ENCODE data around the gene RIOK2. TPM values are rescaled to one million over a fixed set of nuclear protein-coding genes. Genes with fewer than 3 reads are reported as not detected.

The RIOK2 gene
- 17.8 to 22.5 TPM (median 20.9 TPM) in 5 replicates for total RNA-seq (2022; extraction: Qiagen RNA extraction)

DNA sequence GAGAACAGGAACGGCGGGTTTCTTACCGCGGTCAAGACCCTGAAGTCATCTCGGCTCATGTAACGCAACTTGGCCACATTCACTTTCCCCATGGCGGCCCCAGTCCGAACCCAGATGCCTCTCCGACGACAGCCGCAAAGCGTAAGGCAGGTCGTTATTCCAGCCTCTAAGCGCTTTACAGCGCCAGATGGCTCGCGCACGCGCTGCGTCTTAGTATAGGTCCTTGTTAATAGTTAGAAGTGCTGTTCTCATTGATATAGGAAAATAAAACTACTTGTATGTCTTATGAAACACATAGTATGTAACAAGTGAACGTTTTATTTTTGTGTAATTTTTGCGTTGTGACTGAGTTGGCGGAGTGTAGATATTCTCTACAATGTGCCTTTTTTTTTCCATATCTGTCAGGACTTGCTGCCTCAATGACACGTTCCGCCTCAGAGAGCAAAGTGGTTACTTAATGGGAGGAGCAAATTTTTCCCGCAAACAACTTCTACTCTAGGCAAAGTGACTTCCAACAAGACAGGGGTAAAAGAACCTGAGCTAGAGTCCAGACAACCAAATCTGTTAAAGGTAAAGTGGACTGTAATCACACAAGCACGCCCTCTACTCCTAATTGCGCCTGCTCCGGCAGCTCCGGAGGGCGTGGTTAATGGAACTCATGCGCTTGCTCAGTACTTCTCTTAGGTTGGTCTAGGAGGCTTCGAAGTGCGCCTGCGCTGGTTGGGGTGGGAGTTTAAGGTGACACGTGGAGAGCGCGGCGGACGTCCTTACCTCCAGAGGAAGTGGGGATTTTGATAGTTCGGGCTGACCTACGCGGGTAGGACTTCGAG, at the start of gene RIOK2:
TSS of gene RIOK2 (minus strand) at position 148 of the 830 bp plus-strand sequence. CDS start at position 92, 56 bp downstream.

DNA sequence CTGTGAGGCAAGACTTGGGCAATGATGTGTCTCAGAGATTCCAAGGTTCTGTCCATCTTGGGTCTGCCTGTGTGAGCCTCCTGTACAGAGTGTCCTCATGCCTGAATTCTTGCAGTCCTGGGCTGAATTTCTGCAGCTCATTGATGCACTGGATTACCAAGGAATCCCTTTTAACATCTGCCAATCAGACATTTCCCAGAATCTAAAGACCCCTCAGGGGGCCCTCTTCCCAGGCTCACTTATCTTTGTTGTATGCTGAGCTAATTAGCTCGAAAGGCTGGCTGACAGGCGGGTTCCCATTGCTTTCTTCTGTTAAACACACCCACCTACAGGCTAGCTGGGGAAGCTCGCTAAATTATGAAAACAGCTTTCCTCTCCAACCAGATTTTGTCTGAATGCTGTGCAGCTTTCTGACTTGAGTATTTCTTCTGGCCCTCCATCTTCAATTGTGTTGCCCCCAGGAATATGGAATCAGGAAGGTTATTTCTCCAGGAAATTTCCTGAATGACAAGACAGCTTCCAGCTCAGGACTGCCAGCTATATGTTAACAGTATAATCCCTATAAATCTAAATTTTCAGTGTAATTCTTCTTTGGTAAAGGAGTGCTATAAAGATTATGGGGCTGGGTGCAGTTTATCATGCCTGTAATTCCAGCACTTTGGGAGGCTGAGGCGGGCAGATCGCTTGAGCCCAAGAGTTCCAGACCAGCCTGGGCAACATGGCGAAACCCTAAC, 40.4 kb downstream of the RIOK2 start, which contains the start of gene LIX1:
TSS of gene LIX1 (minus strand) at position 91 of the 734 bp plus-strand sequence. CDS start at position 56, 35 bp downstream.

Other genes starting within 250 kb of the RIOK2 start
- gene LNPEP, start 247.2 kb downstream of the RIOK2 start, total RNA-seq (2022; extraction: Qiagen RNA extraction): 5.7 to 8.8 TPM (median 7.1 TPM) in 5 replicates
- not detected in 5 replicates for gene LIX1, start 40.6 kb downstream of the RIOK2 start, total RNA-seq (2022; extraction: Qiagen RNA extraction)

Measured in A549 treated with Mapracorat at 1 μM for 4 hours (cell line).